VCaP (cell line): ENCODE results near the gene RITA1.

Experiments used
- H3K27ac ChIP-seq: fragments of 450-650 bp; 2 replicates; pipeline ENCODE4 v1.5.1; 2017
- TF ChIP-seq, protein P1 (sequence below): fragments of 450-650 bp; conservative IDR thresholded peaks from 2 replicates; pipeline ENCODE4 v1.5.1; 2017; ENCODE audit warnings: mild to moderate bottlenecking, moderate library complexity

The RITA1 gene, protein sequence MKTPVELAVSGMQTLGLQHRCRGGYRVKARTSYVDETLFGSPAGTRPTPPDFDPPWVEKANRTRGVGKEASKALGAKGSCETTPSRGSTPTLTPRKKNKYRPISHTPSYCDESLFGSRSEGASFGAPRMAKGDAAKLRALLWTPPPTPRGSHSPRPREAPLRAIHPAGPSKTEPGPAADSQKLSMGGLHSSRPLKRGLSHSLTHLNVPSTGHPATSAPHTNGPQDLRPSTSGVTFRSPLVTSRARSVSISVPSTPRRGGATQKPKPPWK

GRCh38 chr12:113185180-113186032, at the start of gene RITA1, which contains the start of gene DDX54:
Gene RITA1 (plus strand): TSS chr12:113185721. CDS start chr12:113186747, 1,026 bp downstream.
Gene DDX54 (minus strand): TSS chr12:113185478. CDS start chr12:113185451, 27 bp downstream.
- peak within 1 kb of the TSS; percentile 97 for H3K27ac ChIP-seq
- TF ChIP-seq, protein P1, sequence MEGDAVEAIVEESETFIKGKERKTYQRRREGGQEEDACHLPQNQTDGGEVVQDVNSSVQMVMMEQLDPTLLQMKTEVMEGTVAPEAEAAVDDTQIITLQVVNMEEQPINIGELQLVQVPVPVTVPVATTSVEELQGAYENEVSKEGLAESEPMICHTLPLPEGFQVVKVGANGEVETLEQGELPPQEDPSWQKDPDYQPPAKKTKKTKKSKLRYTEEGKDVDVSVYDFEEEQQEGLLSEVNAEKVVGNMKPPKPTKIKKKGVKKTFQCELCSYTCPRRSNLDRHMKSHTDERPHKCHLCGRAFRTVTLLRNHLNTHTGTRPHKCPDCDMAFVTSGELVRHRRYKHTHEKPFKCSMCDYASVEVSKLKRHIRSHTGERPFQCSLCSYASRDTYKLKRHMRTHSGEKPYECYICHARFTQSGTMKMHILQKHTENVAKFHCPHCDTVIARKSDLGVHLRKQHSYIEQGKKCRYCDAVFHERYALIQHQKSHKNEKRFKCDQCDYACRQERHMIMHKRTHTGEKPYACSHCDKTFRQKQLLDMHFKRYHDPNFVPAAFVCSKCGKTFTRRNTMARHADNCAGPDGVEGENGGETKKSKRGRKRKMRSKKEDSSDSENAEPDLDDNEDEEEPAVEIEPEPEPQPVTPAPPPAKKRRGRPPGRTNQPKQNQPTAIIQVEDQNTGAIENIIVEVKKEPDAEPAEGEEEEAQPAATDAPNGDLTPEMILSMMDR: no peak

DNA sequence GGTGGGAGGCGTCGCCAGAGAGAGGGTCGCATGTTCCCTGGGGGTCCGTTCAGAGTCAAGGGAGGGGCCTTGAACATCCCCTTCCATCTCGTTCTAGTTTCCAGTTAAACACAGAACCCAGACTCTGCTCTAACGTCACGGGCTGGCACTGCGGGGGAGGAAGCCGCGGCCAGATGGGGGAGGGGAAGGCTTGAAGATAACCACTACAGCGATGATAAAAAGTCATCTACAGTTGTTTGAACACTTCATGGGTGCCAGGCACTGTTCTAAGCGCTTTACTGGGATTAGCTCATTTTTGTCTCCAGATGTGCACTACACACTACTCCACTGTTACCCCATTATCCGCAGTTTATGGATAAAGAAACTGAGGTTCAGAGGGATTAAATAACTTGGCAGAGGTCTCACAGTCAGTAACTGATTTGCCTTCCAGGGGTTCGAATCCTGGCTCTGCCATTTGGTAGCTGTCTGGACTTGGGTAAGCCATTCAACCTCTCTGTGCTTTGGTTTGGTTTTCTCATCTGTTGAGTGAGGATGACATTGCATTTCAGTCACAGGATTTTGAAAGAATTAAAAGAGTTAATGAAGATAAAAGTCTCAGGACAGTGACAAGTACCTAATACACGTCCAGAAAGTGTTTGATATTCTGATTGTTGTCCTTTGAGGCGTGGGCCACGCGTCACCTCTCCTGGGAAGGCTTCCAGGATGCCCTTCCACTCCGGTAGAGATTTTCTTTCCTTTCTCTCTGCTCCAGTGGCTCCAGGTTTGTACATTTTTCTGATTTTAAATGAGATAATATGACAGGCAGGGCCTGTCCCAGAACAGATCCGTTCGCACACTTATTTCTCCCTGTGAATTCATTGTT, 49.2 kb upstream of the RITA1 start:
- no peak overlapping the region for H3K27ac ChIP-seq
- TF ChIP-seq, protein P1: no peak

- no peak overlapping the region for H3K27ac ChIP-seq
- TF ChIP-seq, protein P1: no peak
Measured at GRCh38 chr12:113136990-113137511, 48.5 kb upstream of the RITA1 start.

GRCh38 chr12:113137861-113138783, 47.4 kb upstream of the RITA1 start:
- H3K27ac ChIP-seq: no peak overlapping the region
- TF ChIP-seq, protein P1: no peak

DNA sequence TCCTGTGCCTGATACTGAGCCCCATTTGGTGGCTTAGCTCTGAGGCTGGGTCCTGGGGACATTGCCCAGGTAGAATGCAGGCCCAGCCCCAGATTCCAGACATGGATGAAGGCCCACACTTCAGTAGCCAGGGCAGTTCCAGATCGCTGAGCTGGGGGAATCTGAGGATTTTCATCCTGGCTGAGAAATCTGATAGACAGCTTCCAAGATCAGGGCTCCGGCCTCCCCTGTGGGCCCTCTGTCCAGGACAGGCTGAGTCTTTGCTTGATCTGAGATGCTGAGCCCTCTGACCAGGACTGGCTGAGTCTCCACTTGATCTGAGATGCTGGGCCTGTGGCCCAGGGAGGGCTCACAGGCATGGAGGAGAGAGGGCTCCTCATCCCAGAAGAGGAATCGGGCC, 46.7 kb upstream of the RITA1 start:
- H3K27ac ChIP-seq: no peak overlapping the region
- TF ChIP-seq, protein P1: no peak

GRCh38 chr12:113140706-113141105, 44.8 kb upstream of the RITA1 start:
- H3K27ac ChIP-seq: no peak overlapping the region
- TF ChIP-seq, protein P1: no peak

DNA sequence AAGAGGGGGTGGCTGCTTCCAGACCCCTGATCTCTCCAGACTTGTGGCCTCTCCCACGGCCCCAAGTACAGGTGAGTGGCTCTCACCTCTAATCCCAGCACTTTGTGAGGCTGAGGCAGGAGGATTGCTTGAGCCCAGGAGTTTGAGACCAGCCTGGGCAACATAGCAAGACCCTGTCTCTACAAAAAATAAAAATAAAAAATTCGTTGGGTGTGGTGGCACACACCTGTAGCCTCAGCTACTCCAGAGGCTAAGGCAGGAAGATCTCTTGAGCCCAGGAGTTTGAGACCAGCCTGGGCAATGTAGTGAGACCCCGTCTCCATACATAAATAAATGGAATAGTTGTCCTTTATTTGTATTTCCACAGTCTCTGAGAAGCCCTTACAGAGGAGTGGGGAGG, 43.8 kb upstream of the RITA1 start:
- peak overlapping the region; percentile 46; the same call in 1 of the 2 replicates for H3K27ac ChIP-seq
